IMR-90 (cell line): ENCODE data around the gene NXPE2. TPM values are rescaled to one million over a fixed set of nuclear protein-coding genes. Genes with fewer than 3 reads are reported as not detected.

Experiments
- ATAC-seq: fragments of 200-7000 bp; cut with Tn5 transposase; 2 replicates; pipeline ENCODE4 v1.9.1; 2020; ENCODE audit warnings: low read depth, mild to moderate bottlenecking, moderate library complexity
- BruUV-seq: library from RNA; stranded (reverse); fragments of 400-500 nt; replicated peaks from 2 replicates; lab custom pipeline; 2021; lab: Mats Ljungman, UMichigan
- CTCF ChIA-PET: fragments of 300-600 bp; formaldehyde crosslinking; extraction: SDS; loops from one replicate; lab custom pipeline; 2021; ENCODE audit warnings: antibody characterized with exemption; lab: Yijun Ruan, JAX
- POLR2A ChIA-PET: fragments of 300-600 bp; sonication (Branson Sonifier 250); formaldehyde crosslinking; loops from one replicate; lab custom pipeline; 2022; ENCODE audit warnings: antibody characterized with exemption; ENCODE audit not compliant: unreplicated experiment; lab: Charles Lee
- DNase-seq: peaks from one replicate; pipeline ENCODE4 v3.0.0; 2013
- H2AFZ ChIP-seq: replicated peaks from 2 replicates; pipeline ENCODE3; 2013; ENCODE audit warnings: low read length, mild to moderate bottlenecking; ENCODE audit not compliant: poor library complexity
- H2AK5ac ChIP-seq: 2 replicates; pipeline ENCODE4 v1.6.1; 2013; ENCODE audit warnings: low read depth, low read length, inconsistent platforms
- H2AK9ac ChIP-seq: replicated peaks from 2 replicates; pipeline ENCODE3; 2013; ENCODE audit warnings: mild to moderate bottlenecking, low read depth, low read length, moderate library complexity; ENCODE audit not compliant: poor library complexity
- H2BK120ac ChIP-seq: 2 replicates; pipeline ENCODE4 v1.6.1; 2013; ENCODE audit warnings: low read depth, low read length, inconsistent platforms
- H2BK15ac ChIP-seq: 3 replicates; pipeline ENCODE4 v1.6.1; 2013; ENCODE audit warnings: low read depth, low read length, inconsistent platforms
- H2BK20ac ChIP-seq: 2 replicates; pipeline ENCODE4 v1.6.1; 2013; ENCODE audit warnings: low read depth, mild to moderate bottlenecking, inconsistent platforms, low read length, moderate library complexity
- H2BK5ac ChIP-seq: 2 replicates; pipeline ENCODE4 v1.6.1; 2013; ENCODE audit warnings: mild to moderate bottlenecking, low read depth, low read length, inconsistent platforms; ENCODE audit not compliant: poor library complexity, severe bottlenecking
- H3K14ac ChIP-seq: replicated peaks from 2 replicates; pipeline ENCODE4 v1.6.1; 2013; ENCODE audit warnings: low read depth, low read length, inconsistent platforms
- H3K18ac ChIP-seq: 2 replicates; pipeline ENCODE4 v1.6.1; 2013; ENCODE audit warnings: low read depth, low read length, control low read depth
- H3K23ac ChIP-seq: 2 replicates; pipeline ENCODE4 v1.6.1; 2013; ENCODE audit warnings: low read depth, low read length, inconsistent platforms
- H3K27ac ChIP-seq: 2 replicates; pipeline ENCODE4 v1.5.1; 2013; ENCODE audit warnings: mild to moderate bottlenecking, control low read depth, low read length; ENCODE audit not compliant: insufficient read depth
- H3K27me3 ChIP-seq: 2 replicates; pipeline ENCODE4 v1.6.1; 2013; ENCODE audit warnings: low read length; ENCODE audit not compliant: control insufficient read depth, insufficient read depth
- H3K36me3 ChIP-seq: 2 replicates; pipeline ENCODE4 v1.6.1; 2013; ENCODE audit warnings: low read length, mixed read lengths; ENCODE audit not compliant: control insufficient read depth, insufficient read depth
- H3K4ac ChIP-seq: 2 replicates; pipeline ENCODE4 v1.6.1; 2013; ENCODE audit warnings: low read depth, low read length, inconsistent platforms
- H3K4me1 ChIP-seq: 2 replicates; pipeline ENCODE4 v1.6.1; 2013; ENCODE audit warnings: low read length, mixed read lengths; ENCODE audit not compliant: control insufficient read depth, insufficient read depth
- H3K4me2 ChIP-seq: 2 replicates; pipeline ENCODE4 v1.6.1; 2013; ENCODE audit warnings: low read depth, mild to moderate bottlenecking, control low read depth, low read length, moderate library complexity
- H3K4me3 ChIP-seq: 2 replicates; pipeline ENCODE4 v1.5.1; 2013; ENCODE audit warnings: low read depth, mild to moderate bottlenecking, control low read depth, low read length, moderate library complexity; ENCODE audit not compliant: insufficient read depth
- H3K56ac ChIP-seq: 2 replicates; pipeline ENCODE4 v1.6.1; 2013; ENCODE audit warnings: low read length, inconsistent platforms; ENCODE audit not compliant: insufficient read depth; ENCODE audit errors: extremely low read depth
- H3K79me1 ChIP-seq, 2 experiments: 2 replicates each; pipeline ENCODE4 v1.6.1; 2013; ENCODE audit warnings: low read length in 2 of 2, inconsistent platforms in 1 of 2, low read depth in 1 of 2
- H3K9ac ChIP-seq: 2 replicates; pipeline ENCODE4 v1.6.1; 2013; ENCODE audit warnings: low read depth, low read length, control low read depth
- H3K9me1 ChIP-seq: 2 replicates; pipeline ENCODE4 v1.6.1; 2013; ENCODE audit warnings: low read length, inconsistent platforms; ENCODE audit not compliant: insufficient read depth
- H3K9me3 ChIP-seq: 2 replicates; pipeline ENCODE4 v1.6.1; 2013; ENCODE audit warnings: low read length; ENCODE audit not compliant: control insufficient read depth, insufficient read depth
- H4K20me1 ChIP-seq: 2 replicates; pipeline ENCODE4 v1.6.1; 2013; ENCODE audit warnings: low read length, inconsistent platforms; ENCODE audit not compliant: insufficient read depth
- H4K5ac ChIP-seq: 2 replicates; pipeline ENCODE4 v1.6.1; 2013; ENCODE audit warnings: mild to moderate bottlenecking, low read depth, low read length, control low read depth
- H4K8ac ChIP-seq, 2 experiments: 2 replicates each; pipeline ENCODE4 v1.6.1; 2013; ENCODE audit warnings: low read depth in 2 of 2, low read length in 2 of 2, control low read depth in 1 of 2, inconsistent platforms in 1 of 2
- H4K91ac ChIP-seq: 2 replicates; pipeline ENCODE4 v1.6.1; 2013; ENCODE audit warnings: low read depth, low read length, inconsistent platforms; ENCODE audit not compliant: insufficient read depth
- BHLHE40 ChIP-seq: fragments of 150-350 bp; IDR thresholded peaks from 2 replicates; pipeline ENCODE4 v1.6.1; 2016; ENCODE audit warnings: mild to moderate bottlenecking, low read depth, low read length
- CEBPB ChIP-seq: IDR thresholded peaks from 2 replicates; pipeline ENCODE4 v1.6.1; 2012; ENCODE audit warnings: low read depth, low read length, improper control_type of control experiment
- FOS ChIP-seq: fragments of 150-350 bp; IDR thresholded peaks from 2 replicates; pipeline ENCODE4 v1.6.1; 2016; ENCODE audit warnings: low read depth, low read length
- MAZ ChIP-seq: IDR thresholded peaks from 2 replicates; pipeline ENCODE4 v1.6.1; 2012; ENCODE audit warnings: low read depth, mild to moderate bottlenecking, low read length, improper control_type of control experiment, moderate library complexity, borderline replicate concordance
- MXI1 ChIP-seq: IDR thresholded peaks from 2 replicates; pipeline ENCODE4 v1.6.1; 2012; ENCODE audit warnings: low read depth, mild to moderate bottlenecking, low read length, moderate library complexity, borderline replicate concordance
- NFE2L2 ChIP-seq: fragments of 150-350 bp; IDR thresholded peaks from 2 replicates; pipeline ENCODE4 v1.6.1; 2016; ENCODE audit warnings: low read depth, mild to moderate bottlenecking, low read length
- POLR2A ChIP-seq: IDR thresholded peaks from 2 replicates; pipeline ENCODE4 v1.6.1; 2012; ENCODE audit warnings: mild to moderate bottlenecking, low read depth, low read length
- RAD21 ChIP-seq: IDR thresholded peaks from 2 replicates; pipeline ENCODE4 v1.6.1; 2012; ENCODE audit warnings: low read length, improper control_type of control experiment
- RCOR1 ChIP-seq: IDR thresholded peaks from 2 replicates; pipeline ENCODE4 v1.6.1; 2012; ENCODE audit warnings: mild to moderate bottlenecking, low read length, improper control_type of control experiment; ENCODE audit not compliant: insufficient replicate concordance
- RFX5 ChIP-seq: IDR thresholded peaks from 2 replicates; pipeline ENCODE4 v1.8.0; 2012; ENCODE audit warnings: low read depth, mild to moderate bottlenecking, low read length, moderate library complexity
- WGBS, 2 experiments: methylation state at CpG; one replicate each; pipeline versions ENCODE4 v1.1.5 to v1.1.7; 2013; ENCODE audit warnings: missing lambda C conversion rate in 2 of 2; ENCODE audit not compliant: insufficient read length in 1 of 2; ENCODE audit errors: extremely low coverage in 2 of 2; 5-methylcytosine and 5-hydroxymethylcytosine counted together
- dilution Hi-C: fragments of 300-500 bp; cut with HindIII; formaldehyde crosslinking; loops from one replicate; pipeline ENCODE4 v1.14.3; 2018; ENCODE audit warnings: low sequenced_read_pairs; ENCODE audit not compliant: unreplicated experiment
- in situ Hi-C: fragments of 300-500 bp; cut with MboI; formaldehyde crosslinking; loops from 3 replicates; pipeline ENCODE4 v1.14.3; 2019; ENCODE audit warnings: low sequenced_read_pairs, inconsistent platforms, mixed read lengths
- intact Hi-C: fragments of 100-400 bp; cut with micrococcal nuclease; formaldehyde crosslinking; loops from 2 replicates; pipeline ENCODE4 v1.10.0; 2022
- polyA plus RNA-seq, 3 experiments: library from polyadenylated mRNA; depleted of rRNA; stranded (reverse); fragments of >200 nt; gene quantifications; 2 replicates each; pipeline ENCODE4 v1.2.3, GENCODE V29; 2012; ENCODE audit warnings: low replicate concordance in 1 of 3
- total RNA-seq: library from RNA; depleted of rRNA; stranded (reverse); fragments of >200 nt; gene quantifications from 2 replicates; pipeline ENCODE4 v1.2.3, GENCODE V29; 2012
- TF ChIP-seq, protein P1 (sequence below): conservative IDR thresholded peaks from 2 replicates; pipeline ENCODE4 v1.5.1; 2012; ENCODE audit warnings: mild to moderate bottlenecking, low read depth, low read length, improper control_type of control experiment
- TF ChIP-seq, protein P2 (sequence below): fragments of 150-350 bp; IDR thresholded peaks from 2 replicates; pipeline ENCODE4 v1.6.1; 2017; ENCODE audit warnings: mild to moderate bottlenecking, antibody characterized with exemption, low read length, low read depth

NXPE2 gene
- total and polyA plus RNA-seq, 2 of the 4 experiments (the other 2 are of a cell fraction), result not detected

DNA sequence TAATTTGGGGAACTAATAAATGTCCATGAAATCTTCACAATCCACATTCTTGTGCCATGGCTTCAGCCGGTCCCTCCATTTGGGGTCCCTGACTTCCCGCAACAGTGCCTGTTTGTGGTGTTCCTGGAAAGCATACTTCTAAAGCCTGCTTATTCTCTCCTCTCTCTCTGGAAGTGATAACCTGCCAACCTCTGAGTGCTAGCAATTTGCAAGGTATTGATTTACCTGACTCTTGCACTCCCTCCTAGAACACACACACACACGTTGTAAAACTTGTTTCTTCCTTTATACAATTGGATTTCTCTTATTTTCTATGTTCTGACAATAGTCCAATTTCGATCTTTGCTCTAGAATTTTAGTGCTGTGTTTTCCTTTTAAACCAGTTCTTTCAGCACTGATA, 58.5 kb downstream of the NXPE2 start:
- Histone ChIP-seq H3K56ac (no peak overlapping the region), H3K9ac (no peak overlapping the region), H4K8ac (no peak overlapping the region), H2AK5ac (no peak overlapping the region), H3K23ac (no peak overlapping the region), H2AK9ac (no peak overlapping the region), H3K4me3 (no peak overlapping the region), H3K27ac (no peak overlapping the region), H3K79me1 (no peaks in the 10 kb centered on the region), H4K91ac (no peak overlapping the region), H3K14ac (no peak overlapping the region), H2AFZ (no peak overlapping the region), H3K27me3 (no peaks in the 10 kb centered on the region), H3K36me3 (no peaks in the 10 kb centered on the region), H3K4me1 (no peaks in the 10 kb centered on the region), H2BK20ac (no peak overlapping the region), H4K5ac (no peak overlapping the region), H3K4ac (no peak overlapping the region), H3K9me1 (no peaks in the 10 kb centered on the region), H2BK120ac (no peak overlapping the region), H2BK15ac (no peak overlapping the region), H3K18ac (no peak overlapping the region), H3K4me2 (no peak overlapping the region), H3K9me3 (no peaks in the 10 kb centered on the region), H4K20me1 (no peaks in the 10 kb centered on the region), H2BK5ac (no peak overlapping the region)
- in situ Hi-C loops (no loop called here), dilution Hi-C loops (no loop called here), intact Hi-C loops (no loop called here)
- no TSS peak for BruUV-seq
- POLR2A ChIA-PET, result no interaction called here
- 50% methylated on average over 2 of the region's 4 CpGs; no CpG with 5 or more reads in 1 of the 2 experiments for WGBS, 2 experiments
- TF ChIP-seq BHLHE40, result no peak
- TF ChIP-seq, protein P1, sequence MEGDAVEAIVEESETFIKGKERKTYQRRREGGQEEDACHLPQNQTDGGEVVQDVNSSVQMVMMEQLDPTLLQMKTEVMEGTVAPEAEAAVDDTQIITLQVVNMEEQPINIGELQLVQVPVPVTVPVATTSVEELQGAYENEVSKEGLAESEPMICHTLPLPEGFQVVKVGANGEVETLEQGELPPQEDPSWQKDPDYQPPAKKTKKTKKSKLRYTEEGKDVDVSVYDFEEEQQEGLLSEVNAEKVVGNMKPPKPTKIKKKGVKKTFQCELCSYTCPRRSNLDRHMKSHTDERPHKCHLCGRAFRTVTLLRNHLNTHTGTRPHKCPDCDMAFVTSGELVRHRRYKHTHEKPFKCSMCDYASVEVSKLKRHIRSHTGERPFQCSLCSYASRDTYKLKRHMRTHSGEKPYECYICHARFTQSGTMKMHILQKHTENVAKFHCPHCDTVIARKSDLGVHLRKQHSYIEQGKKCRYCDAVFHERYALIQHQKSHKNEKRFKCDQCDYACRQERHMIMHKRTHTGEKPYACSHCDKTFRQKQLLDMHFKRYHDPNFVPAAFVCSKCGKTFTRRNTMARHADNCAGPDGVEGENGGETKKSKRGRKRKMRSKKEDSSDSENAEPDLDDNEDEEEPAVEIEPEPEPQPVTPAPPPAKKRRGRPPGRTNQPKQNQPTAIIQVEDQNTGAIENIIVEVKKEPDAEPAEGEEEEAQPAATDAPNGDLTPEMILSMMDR, result no peak
- no peak for TF ChIP-seq MAZ
- no peak for TF ChIP-seq RFX5
- TF ChIP-seq RCOR1, result no peak
- no peak for TF ChIP-seq POLR2A
- no peak for TF ChIP-seq RAD21
- TF ChIP-seq, protein P2, sequence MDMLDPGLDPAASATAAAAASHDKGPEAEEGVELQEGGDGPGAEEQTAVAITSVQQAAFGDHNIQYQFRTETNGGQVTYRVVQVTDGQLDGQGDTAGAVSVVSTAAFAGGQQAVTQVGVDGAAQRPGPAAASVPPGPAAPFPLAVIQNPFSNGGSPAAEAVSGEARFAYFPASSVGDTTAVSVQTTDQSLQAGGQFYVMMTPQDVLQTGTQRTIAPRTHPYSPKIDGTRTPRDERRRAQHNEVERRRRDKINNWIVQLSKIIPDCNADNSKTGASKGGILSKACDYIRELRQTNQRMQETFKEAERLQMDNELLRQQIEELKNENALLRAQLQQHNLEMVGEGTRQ, result no peak
- TF ChIP-seq FOS, result no peak
- no peak for TF ChIP-seq MXI1
- no peak for TF ChIP-seq NFE2L2
- TF ChIP-seq CEBPB, result no peak
- DNase-seq (no peak), ATAC-seq (no peak)
- CTCF ChIA-PET, result no interaction called here
